GM12878 (cell line): Measurements from ENCODE around the gene MTO1. TPM values are rescaled to one million over a fixed set of nuclear protein-coding genes. Genes with fewer than 3 reads are reported as not detected.

Source experiments
- ATAC-seq: fragments of 200-7000 bp; cut with Tn5 transposase; 3 replicates; pipeline ENCODE4 v1.9.1; 2020; ENCODE audit warnings: mild to moderate bottlenecking, moderate library complexity
- BruUV-seq: library from RNA; stranded (reverse); fragments of 400-500 nt; replicated peaks from 2 replicates; lab custom pipeline; 2021; lab: Mats Ljungman, UMichigan
- CTCF ChIA-PET: fragments of 300-600 bp; sonication (Branson Sonifier 250); formaldehyde crosslinking; extraction: SDS; loops from one replicate; lab custom pipeline; 2021; ENCODE audit warnings: inconsistent platforms; lab: Yijun Ruan, JAX
- POLR2A ChIA-PET: fragments of 350-600 bp; formaldehyde crosslinking; extraction: SDS; loops from one replicate; lab custom pipeline; 2021; ENCODE audit warnings: inconsistent platforms; lab: Charles Lee
- RAD21 ChIA-PET: fragments of 300-600 bp; sonication (Branson Sonifier 250); formaldehyde crosslinking; loops from one replicate; lab custom pipeline; 2023; ENCODE audit warnings: antibody characterized with exemption; ENCODE audit not compliant: unreplicated experiment; lab: Charles Lee
- SMC1A ChIA-PET: fragments of 300-600 bp; sonication (Branson Sonifier 250); formaldehyde crosslinking; loops from one replicate; lab custom pipeline; 2023; ENCODE audit not compliant: unreplicated experiment, uncharacterized antibody; lab: Charles Lee
- DNase-seq: peaks from one replicate; pipeline ENCODE4 v3.0.0-alpha.2; 2011; ENCODE audit warnings: low read depth, low spot score
- FAIRE-seq: peaks from 3 replicates; lab custom pipeline; 2011; peaks lifted over from hg19 to GRCh38; lab: Jason Lieb, UNC
- H2AFZ ChIP-seq: 2 replicates; pipeline ENCODE4 v1.6.0; 2011; ENCODE audit warnings: low read depth, low read length, control low read depth; ENCODE audit not compliant: control insufficient read depth
- H3K27ac ChIP-seq: 2 replicates; pipeline ENCODE4 v1.5.1; 2011; ENCODE audit warnings: control low read depth; ENCODE audit not compliant: control insufficient read depth, insufficient read depth
- H3K27me3 ChIP-seq, 2 experiments: replicated peaks in 1 of 2; 2 replicates each; pipeline versions ENCODE4 v1.6.0 to v1.6.1; 2011; ENCODE audit warnings: low read length in 1 of 2; ENCODE audit not compliant: control insufficient read depth in 2 of 2, insufficient read depth in 2 of 2
- H3K36me3 ChIP-seq, 2 experiments: 2 replicates each; pipeline ENCODE4 v1.5.1; 2011; ENCODE audit warnings: low read length in 1 of 2; ENCODE audit not compliant: control insufficient read depth in 2 of 2, insufficient read depth in 2 of 2
- H3K4me1 ChIP-seq: 2 replicates; pipeline ENCODE4 v1.6.1; 2011; ENCODE audit warnings: mild to moderate bottlenecking, low read length, moderate library complexity, mixed read lengths; ENCODE audit not compliant: control insufficient read depth, insufficient read depth
- H3K4me2 ChIP-seq: 2 replicates; pipeline ENCODE4 v1.6.0; 2011; ENCODE audit warnings: control low read depth; ENCODE audit not compliant: control insufficient read depth, insufficient read depth
- H3K4me3 ChIP-seq: fragments of 200-600 bp; sonication (generic); 2 replicates; pipeline ENCODE4 v1.5.1; 2016
- H3K79me2 ChIP-seq: 2 replicates; pipeline ENCODE4 v1.6.0; 2011; ENCODE audit warnings: low read length; ENCODE audit not compliant: control insufficient read depth, insufficient read depth
- H3K9ac ChIP-seq: 2 replicates; pipeline ENCODE4 v1.8.0; 2011; ENCODE audit warnings: low read length, control low read depth, mixed read lengths; ENCODE audit not compliant: control insufficient read depth, insufficient read depth
- H3K9me3 ChIP-seq: replicated peaks from 3 replicates; pipeline ENCODE4 v1.5.1; 2011; ENCODE audit warnings: mild to moderate bottlenecking, low read length; ENCODE audit not compliant: control insufficient read depth, insufficient read depth
- H4K20me1 ChIP-seq: 2 replicates; pipeline ENCODE4 v1.6.0; 2011; ENCODE audit not compliant: control insufficient read depth, insufficient read depth
- ASH2L ChIP-seq: fragments of 300-600, 200-600 bp; sonication (generic); IDR thresholded peaks from 2 replicates; pipeline ENCODE4 v1.6.1; 2017; ENCODE audit warnings: low read depth, mild to moderate bottlenecking, borderline replicate concordance
- BCL11A ChIP-seq: IDR thresholded peaks from 2 replicates; pipeline ENCODE4 v1.6.1; 2011; ENCODE audit warnings: low read depth, low read length
- BCL3 ChIP-seq: IDR thresholded peaks from 2 replicates; pipeline ENCODE4 v1.6.1; 2011; ENCODE audit warnings: borderline replicate concordance, low read depth, mild to moderate bottlenecking, moderate library complexity, low read length; ENCODE audit not compliant: insufficient read depth, poor library complexity, severe bottlenecking
- CHD1 ChIP-seq: IDR thresholded peaks from 2 replicates; pipeline ENCODE4 v1.6.1; 2012; ENCODE audit warnings: low read depth, low read length, improper control_type of control experiment
- EGR1 ChIP-seq, 2 experiments: IDR thresholded peaks; 1 replicate in 1 of 2; 2 replicates in 1 of 2; pipeline ENCODE4 v1.6.1; 2011 to 2012; ENCODE audit warnings: low read depth in 2 of 2, low read length in 2 of 2, borderline replicate concordance in 1 of 2, mild to moderate bottlenecking in 1 of 2, moderate library complexity in 1 of 2
- ETV6 ChIP-seq, 2 experiments: fragments of 450-650 bp in 1 of 2; IDR thresholded peaks in 1 of 2; conservative IDR thresholded peaks in 1 of 2; 2 replicates each; pipeline ENCODE4 v1.6.1; 2014; ENCODE audit warnings: antibody characterized with exemption in 1 of 2, borderline replicate concordance in 1 of 2, low read depth in 1 of 2, mild to moderate bottlenecking in 1 of 2, moderate library complexity in 1 of 2
- FOS ChIP-seq: IDR thresholded peaks from 3 replicates; pipeline ENCODE4 v1.6.1; 2011; ENCODE audit warnings: borderline replicate concordance; ENCODE audit not compliant: insufficient read length; ENCODE audit errors: extremely low read depth
- FOXK2 ChIP-seq: fragments of 450-650 bp; IDR thresholded peaks from 2 replicates; pipeline ENCODE4 v1.6.1; 2017; ENCODE audit warnings: mild to moderate bottlenecking, moderate library complexity
- KAT2A ChIP-seq: conservative IDR thresholded peaks from 2 replicates; pipeline ENCODE4 v1.6.1; 2011; ENCODE audit warnings: low read depth, low read length; ENCODE audit not compliant: control insufficient read depth
- KDM1A ChIP-seq: fragments of 200-600 bp; sonication (generic); IDR thresholded peaks from 2 replicates; pipeline ENCODE4 v1.6.1; 2016; ENCODE audit warnings: borderline replicate concordance
- MTA2 ChIP-seq: fragments of 450-650 bp; IDR thresholded peaks from 2 replicates; pipeline ENCODE4 v1.6.1; 2016; ENCODE audit warnings: low read depth, mild to moderate bottlenecking, moderate library complexity
- NR2C2 ChIP-seq: IDR thresholded peaks from 2 replicates; pipeline ENCODE4 v1.6.1; 2011; ENCODE audit warnings: borderline replicate concordance, low read depth; ENCODE audit not compliant: control insufficient read depth, insufficient read length
- USF2 ChIP-seq: IDR thresholded peaks from 2 replicates; pipeline ENCODE4 v1.6.1; 2011; ENCODE audit warnings: low read depth, low read length, improper control_type of control experiment, borderline replicate concordance
- ZBED1 ChIP-seq: IDR thresholded peaks from 2 replicates; pipeline ENCODE4 v1.6.1; 2016; ENCODE audit warnings: borderline replicate concordance
- ZNF592 ChIP-seq: fragments of 450-650 bp; IDR thresholded peaks from 2 replicates; pipeline ENCODE4 v1.6.1; 2017; ENCODE audit warnings: mild to moderate bottlenecking, moderate library complexity
- WGBS: methylation state at CpG from one replicate; pipeline ENCODE4 v1.1.6; 2016; ENCODE audit warnings: low lambda C conversion rate; ENCODE audit not compliant: insufficient replicate concordance, insufficient coverage; ENCODE audit errors: missing lambda C conversion rate; 5-methylcytosine and 5-hydroxymethylcytosine counted together
- in situ Hi-C: fragments of 300-500 bp; cut with MboI; formaldehyde crosslinking; loops from 9 replicates; pipeline ENCODE4 v1.14.3; 2018; ENCODE audit warnings: mixed read lengths
- intact Hi-C: fragments of 100-400 bp; cut with micrococcal nuclease; formaldehyde crosslinking; loops from one replicate; pipeline ENCODE4 v1.14.2; 2022; ENCODE audit not compliant: unreplicated experiment
- polyA plus RNA-seq, 11 experiments: library from polyadenylated mRNA; depleted of rRNA in 4 of 11; unstranded in 6 of 11; stranded (reverse) in 5 of 11; fragments of >200 nt; fragmentation: Nextera tagmentation in 4 of 11; fragmentation: Illumina TruSeq in 1 of 11; extraction: Ambion mirVana in 4 of 11; extraction: Trizol in 1 of 11; gene quantifications; 1 replicate in 1 of 11; 2 replicates in 10 of 11; pipeline versions ENCODE4 v1.2.1 to v1.2.3, GENCODE V29; 2011 to 2016; ENCODE audit warnings: inconsistent platforms in 2 of 11, missing spikeins in 2 of 11, low read depth in 1 of 11
- total RNA-seq, 4 experiments: library from RNA; depleted of rRNA in 3 of 4; stranded (reverse); fragments of >200 nt in 3 of 4; fragmentation: Illumina TruSeq in 1 of 4; extraction: Trizol in 1 of 4; gene quantifications; 2 replicates each; pipeline versions ENCODE4 v1.2.1 to v1.2.3, GENCODE V29; 2013 to 2021

The MTO1 gene
- total and polyA plus RNA-seq, 10 of the 15 experiments (the other 5 are each of a cell fraction or from before 2014, with no cell fraction given) = 24.8 to 53.6 (median 33.1) TPM

GRCh38 chr6:73521351-73521985, 59.9 kb downstream of the MTO1 start:
- H3K79me2 ChIP-seq = peaks cover 63% of the 10 kb centered on the region
- peaks cover 8% of the 10 kb centered on the region for H3K4me1 ChIP-seq
- peaks cover 3 to 9% of the 10 kb centered on the region in 2 experiments for H3K36me3 ChIP-seq
- under 1% methylated on average over 36 of the region's 36 CpGs for whole genome bisulfite sequencing
- ChIA-PET POLR2A (interaction anchor here (0.6 to 6.8 kb wide), 21 partner anchors 9 to 1761 kb away, joined by 3 to 55 read pairs (median 13); partner anchors contain the start of genes CGAS, MTO1 and SLC17A5), CTCF (interaction anchor here (0.7 to 3.6 kb wide), 17 partner anchors 8 to 155 kb away, joined by 3 to 16 read pairs (median 6); no protein-coding TSS in a partner anchor), RAD21 (interaction anchor here (0.6 to 5.7 kb wide), 17 partner anchors 8 to 131 kb away, joined by 3 to 49 read pairs (median 8); partner anchors contain the start of genes CGAS and MTO1), SMC1A (interaction anchor here (0.8 to 5.6 kb wide), 23 partner anchors 8 to 131 kb away, joined by 3 to 43 read pairs (median 5); partner anchors contain the start of genes CGAS and MTO1)
- no peaks in the 10 kb centered on the region for H3K27me3 ChIP-seq
- peak overlapping the region; percentile 79 for H3K4me2 ChIP-seq
- FAIRE-seq = no peak
- H3K9me3 ChIP-seq = no peaks in the 10 kb centered on the region
- H3K9ac ChIP-seq = peak overlapping the region; percentile 79
- peak overlapping the region; percentile 100 for H3K27ac ChIP-seq
- H4K20me1 ChIP-seq = peaks cover 3% of the 10 kb centered on the region; the same call in 1 of the 2 replicates
- no peak for DNase-seq
- intact Hi-C loops = loop anchor here (2.0 to 5.0 kb wide), 2 partner anchors 49 to 1761 kb away; partner anchors contain the start of gene TMEM30A
- peak overlapping the region; percentile 41 for H2AFZ ChIP-seq
- BruUV-seq = TSS peak; percentile 84
- in situ Hi-C loops = loop anchor here (5.0 to 25.0 kb wide), 2 partner anchors 91 to 131 kb away; partner anchors contain the start of gene SLC17A5
- peak; percentile 47 for ATAC-seq
- H3K4me3 ChIP-seq = peak overlapping the region; percentile 83
- TF ChIP-seq MTA2 (no peak), FOXK2 (no peak), ASH2L (no peak), NR2C2 (no peak), ZNF592 (no peak), BCL3 (no peak), ZBED1 (no peak), ETV6 (conservative IDR thresholded peaks at IDR 0.05 in 1 of 2, IDR thresholded peaks at IDR 0.05 in 1 of 2; ENCODE audit: borderline replicate concordance in 1 of 2, low read depth in 1 of 2) (peak in 1 of 2 experiments; percentile 54; a peak in 2 of 4 replicates), EGR1 (IDR thresholded peaks at IDR 0.05; ENCODE audit: borderline replicate concordance in 1 of 2, low read depth in 2 of 2, low read length in 2 of 2) (no peak), CHD1 (no peak), BCL11A (0 out of 2 replicates have a peak, but pooled peaks have one; percentile 13), KDM1A (no peak), KAT2A (no peak), FOS (no peak), USF2 (no peak)
